Hippocampal formation (tissue), 2 donors: ENCODE results near the gene RNASEL.
"Not testable (repeated sequence)": the region's sequence is repeated elsewhere in the genome, so short reads cannot be mapped to it uniquely, and the experiment has no call there.

Source experiments
- DNase-seq, 2 donors: peaks; one replicate each; lab custom pipeline; 2025; lab: John Stamatoyannopoulos, UW

The RNASEL gene

DNA sequence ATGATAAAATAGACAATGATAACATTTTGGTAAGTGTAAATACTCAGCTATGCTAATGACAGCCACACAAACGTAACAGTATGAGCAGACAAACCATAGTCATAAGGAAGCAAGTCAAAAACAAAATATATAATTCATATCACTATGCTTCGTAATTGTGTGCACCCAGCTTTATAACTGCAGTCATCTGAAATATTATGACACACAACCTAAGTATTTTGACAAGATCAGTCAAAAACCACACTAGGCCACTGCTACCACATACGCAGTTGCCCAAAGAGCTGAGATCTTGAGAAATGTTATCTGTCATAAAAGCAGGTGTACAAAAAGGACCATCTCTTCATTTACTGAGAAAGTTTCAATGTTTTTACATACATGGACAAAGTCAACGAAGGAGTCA is 26.0 kb downstream of the RNASEL start:
- DNase-seq, result no peak

DNA sequence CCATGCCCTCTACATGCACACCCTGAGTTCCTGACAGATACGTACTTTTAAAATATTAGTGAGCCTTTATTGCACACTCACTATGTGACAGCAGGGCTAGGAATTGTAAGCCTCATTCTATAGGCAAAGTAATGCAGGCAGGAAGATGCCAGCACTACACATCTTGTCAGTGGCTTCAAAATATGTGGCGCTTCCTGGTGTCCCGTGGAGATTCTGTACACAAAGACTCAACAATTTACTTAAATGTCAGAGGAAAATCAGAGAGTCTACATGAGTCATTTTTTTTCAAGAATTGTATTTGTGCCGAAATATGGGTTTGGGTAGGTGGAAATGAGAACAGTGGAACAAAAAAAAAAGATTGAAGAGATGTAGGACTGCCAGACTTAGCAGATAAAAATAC is 27.6 kb downstream of the RNASEL start:
- no peak for DNase-seq

DNA sequence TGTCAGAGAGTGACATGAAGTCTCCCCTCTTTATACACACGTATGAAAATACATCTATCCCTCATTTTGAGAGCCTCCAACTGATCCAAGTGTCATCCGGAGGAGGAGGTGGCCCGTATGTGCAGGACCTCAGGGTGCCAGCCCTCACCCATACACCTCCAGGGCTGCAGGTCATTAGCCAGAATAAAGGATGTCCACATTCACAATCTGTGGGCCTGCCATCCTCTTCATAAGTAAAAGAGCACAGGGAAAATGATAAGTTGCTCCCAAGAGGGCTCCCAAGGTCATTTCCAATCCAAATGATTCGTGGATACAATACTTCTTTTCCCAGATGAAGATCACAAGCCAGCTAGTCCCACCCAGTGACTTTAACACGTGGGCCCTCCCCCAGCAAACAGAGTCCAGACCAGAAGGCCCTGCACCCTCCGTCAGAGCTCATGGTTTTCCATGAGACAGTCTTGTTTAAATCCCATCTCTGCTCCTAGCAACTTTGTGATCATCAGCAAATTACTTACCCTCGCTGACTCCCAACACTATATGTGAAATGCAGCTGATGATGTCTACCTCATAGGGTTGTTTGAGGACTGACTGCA is 28.6 kb downstream of the RNASEL start:
- DNase-seq, result no peak

DNA sequence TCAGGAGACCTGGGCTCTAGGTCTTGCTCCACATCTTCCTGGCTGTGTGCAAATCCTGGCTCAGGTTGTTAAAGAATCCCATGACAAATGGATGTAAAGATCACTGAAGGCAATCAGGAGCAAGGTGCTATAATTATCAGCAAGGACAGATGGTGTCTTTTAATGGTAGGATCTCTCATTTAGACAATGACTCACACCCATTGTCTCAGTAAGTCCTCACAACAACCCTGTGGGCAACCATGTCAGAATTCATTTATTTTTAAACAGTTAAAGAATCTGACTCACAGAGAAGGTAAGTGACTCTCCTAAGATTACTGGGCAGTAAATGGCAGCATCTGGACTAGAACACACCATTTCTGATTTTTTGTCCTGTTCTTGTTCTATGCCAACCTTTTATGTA is 32.8 kb downstream of the RNASEL start:
- no peak for DNase-seq

DNA sequence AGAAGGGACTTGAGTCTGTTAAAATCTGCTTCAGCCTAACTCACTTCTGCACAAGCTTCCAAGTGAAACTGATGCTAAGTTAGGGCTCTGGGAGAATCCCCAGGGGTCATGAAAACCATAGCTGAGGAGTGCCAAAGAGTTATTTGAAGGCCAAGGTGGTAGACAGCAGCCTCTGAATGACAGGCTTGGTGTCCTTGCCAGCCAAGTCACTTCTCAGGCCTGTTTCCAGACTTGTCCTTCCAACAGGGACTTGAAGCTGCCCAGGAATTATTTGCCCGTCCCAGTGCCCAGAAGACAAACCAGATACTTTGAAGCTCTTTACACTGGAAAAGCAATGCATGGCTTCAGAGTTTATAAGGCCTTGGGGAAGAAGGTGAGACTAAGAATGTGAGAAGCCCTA is 33.6 kb downstream of the RNASEL start:
- no peak for DNase-seq

DNA sequence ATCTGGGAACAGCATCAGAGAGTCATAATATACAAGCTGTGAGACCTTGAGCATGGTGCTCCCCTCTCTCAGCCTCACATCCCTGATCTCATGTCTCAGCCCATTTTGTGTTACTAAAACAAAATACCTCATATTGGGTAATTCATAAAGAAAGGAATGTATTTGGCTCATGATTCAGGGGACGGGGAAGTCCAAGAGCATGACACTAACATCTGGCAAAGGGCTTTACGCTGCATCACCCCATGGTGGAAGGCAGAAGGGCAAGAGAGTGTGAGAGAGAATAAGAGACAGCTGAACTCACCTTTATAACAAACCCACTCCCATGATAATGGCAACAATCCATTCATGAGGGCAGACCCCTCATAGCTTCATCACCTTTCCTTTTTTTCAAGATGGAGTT is 36.5 kb downstream of the RNASEL start:
- DNase-seq, result no peak

DNA sequence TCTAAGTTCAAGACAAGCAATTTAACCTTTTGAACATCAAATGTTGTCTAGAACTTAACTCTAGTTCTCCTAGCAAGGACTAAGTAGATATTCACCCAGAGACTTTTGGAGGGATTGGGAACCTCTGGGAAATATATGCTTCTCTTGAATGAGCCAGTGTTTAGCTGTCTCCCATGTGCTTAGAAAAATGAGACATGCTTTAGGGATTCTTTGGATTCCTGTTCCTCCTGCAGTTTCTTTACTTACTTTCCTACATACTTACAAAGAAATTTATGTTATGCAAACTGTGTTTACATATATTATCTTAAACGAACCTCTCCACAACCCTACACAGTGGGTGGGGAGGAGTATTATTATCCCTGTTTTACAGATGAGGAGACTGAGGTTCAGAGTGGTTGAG is 39.2 kb downstream of the RNASEL start:
- DNase-seq, result no peak

DNA sequence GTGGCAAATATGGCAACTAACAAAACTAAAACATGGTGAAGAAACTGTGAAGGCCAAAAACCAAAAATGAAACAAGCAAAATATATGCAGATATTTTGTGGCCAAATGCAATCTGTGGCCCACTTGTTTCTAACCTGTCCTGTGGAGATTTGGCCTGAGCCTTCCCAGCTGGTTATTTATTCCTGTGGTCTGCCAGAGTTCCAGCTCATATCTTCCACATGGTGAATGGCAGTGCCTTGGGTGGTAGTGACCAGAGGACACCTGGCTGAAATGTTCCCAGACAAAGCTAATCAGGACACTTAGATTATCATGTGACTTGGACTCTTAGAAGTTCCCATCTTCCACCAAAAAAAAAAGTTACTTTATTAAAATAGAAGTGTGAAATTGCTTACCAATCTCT is 39.7 kb downstream of the RNASEL start:
- no peak for DNase-seq

DNA sequence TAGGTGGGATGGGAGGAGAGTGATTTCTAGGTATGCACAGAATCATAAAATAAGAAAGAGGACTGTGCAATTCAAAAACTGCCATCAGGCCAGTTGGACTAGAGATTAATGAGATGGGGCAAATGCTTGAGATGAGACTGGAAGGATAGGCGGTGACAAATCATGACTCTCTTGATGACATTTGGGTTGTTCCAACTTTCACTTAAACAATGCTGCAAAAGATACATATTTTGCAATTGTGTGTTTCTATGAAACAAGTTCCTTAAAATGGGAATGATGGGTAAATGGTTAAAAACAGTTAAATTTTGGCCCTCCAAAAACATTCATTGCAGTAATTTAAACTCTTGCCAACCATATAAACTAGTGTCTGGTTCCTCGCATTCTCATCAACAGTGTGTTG is 55.2 kb downstream of the RNASEL start:
- DNase-seq, result no peak

DNA sequence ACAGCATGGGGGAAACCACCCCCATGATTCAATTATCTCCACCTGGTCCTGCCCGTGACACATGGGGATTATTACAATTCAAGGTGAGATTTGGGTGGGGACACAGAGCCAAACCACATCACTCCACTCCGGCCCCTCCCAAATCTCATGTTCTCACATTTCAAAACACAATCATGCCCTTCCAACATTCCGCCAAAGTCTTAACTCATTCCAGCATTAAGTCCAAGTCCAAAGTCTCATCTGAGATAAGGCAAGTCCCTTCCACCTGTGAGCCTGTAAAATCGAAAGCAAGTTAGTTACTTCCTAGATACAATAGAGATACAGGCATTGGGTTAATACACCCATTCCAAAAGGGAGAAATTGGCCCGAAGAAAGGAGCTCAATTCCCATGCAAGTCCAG is 60.9 kb downstream of the RNASEL start:
- not testable (repeated sequence) for DNase-seq

DNA sequence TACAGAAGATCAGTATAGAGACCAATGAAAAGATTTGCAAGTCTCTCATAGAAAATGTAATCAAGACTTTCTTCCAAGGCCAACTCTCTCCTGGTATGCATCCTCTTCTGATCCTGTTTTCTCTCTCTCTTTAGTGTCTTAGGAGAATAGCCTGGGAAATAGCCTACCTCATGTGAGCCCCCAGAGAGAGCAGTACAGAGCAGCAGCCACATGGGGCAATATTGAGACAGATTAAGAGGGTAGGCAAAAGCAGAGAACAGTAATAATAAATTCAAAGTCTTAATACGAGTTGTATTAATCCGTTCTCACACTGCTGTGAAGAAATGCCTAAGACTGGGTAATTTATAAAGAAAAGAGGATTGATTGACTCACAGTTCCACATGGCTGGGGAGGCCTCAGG is 61.4 kb downstream of the RNASEL start:
- DNase-seq, result no peak

DNA sequence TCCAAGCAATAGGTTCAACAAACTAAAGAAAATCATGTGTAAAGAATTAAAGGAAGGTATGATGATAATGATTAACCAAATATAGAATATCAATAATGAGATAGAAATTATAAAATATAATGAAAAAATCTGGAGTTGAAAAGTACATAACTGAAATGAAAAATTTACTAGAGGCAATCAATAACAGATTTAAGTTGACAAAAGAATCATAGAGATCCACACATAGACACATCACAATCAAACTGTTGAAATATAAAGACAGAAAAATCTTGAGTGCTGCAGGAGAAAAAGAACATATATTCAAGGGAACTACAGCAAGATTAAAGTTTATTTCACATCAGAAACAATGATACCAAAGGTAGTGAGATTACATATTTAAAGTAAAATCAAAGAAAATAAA is 63.7 kb downstream of the RNASEL start:
- DNase-seq, result no peak
